ENCODE measurements around the gene STX11. TPM values are rescaled to one million over a fixed set of nuclear protein-coding genes. Genes with fewer than 3 reads are reported as not detected.

The STX11 gene
- total RNA-seq, 4 donors from 2014 or later, result 23.9 to 61.1 (median 31.8) TPM

GRCh38 chr6:144171406-144171805 lies 21.1 kb downstream of the STX11 start:
- no peaks in the 10 kb centered on the region for H3K27me3 ChIP-seq
- DNase-seq, result peak; percentile 5 to 18
- WGBS, 2 donors, result 45 to 57% methylated on average over 3 of the region's 3 CpGs
- no peaks in the 10 kb centered on the region for H3K9me3 ChIP-seq
- H3K27ac ChIP-seq, result no peak overlapping the region
- H3K4me1 ChIP-seq, result peaks cover 0 to 7% of the 10 kb centered on the region in 2 donors
- intact Hi-C loops (cut with DNase I), result no loop called here
- no peaks in the 10 kb centered on the region for H3K36me3 ChIP-seq
- TF ChIP-seq POLR2A (IDR thresholded peaks at IDR 0.05), result no peak
- no peak for TF ChIP-seq CTCF (IDR thresholded peaks at IDR 0.05)
- no peak overlapping the region for H3K4me3 ChIP-seq (replicated peaks in 1 of 3)

- TF ChIP-seq CTCF (IDR thresholded peaks at IDR 0.05) (no peak), POLR2A (IDR thresholded peaks at IDR 0.05) (no peak)
- no peak overlapping the region for H3K4me3 ChIP-seq (replicated peaks in 1 of 3)
- H3K36me3 ChIP-seq, result no peaks in the 10 kb centered on the region
- no peaks in the 10 kb centered on the region for H3K27me3 ChIP-seq
- WGBS, 2 donors, result 95 to 97% methylated on average over 5 of the region's 5 CpGs
- peaks cover 0 to 7% of the 10 kb centered on the region in 2 donors for H3K4me1 ChIP-seq
- no peak overlapping the region for H3K27ac ChIP-seq
- no peak for DNase-seq
- H3K9me3 ChIP-seq, result no peaks in the 10 kb centered on the region
- intact Hi-C loops (cut with DNase I), result no loop called here
Observed at GRCh38 chr6:144174006-144174405, 23.7 kb downstream of the STX11 start.

- Histone ChIP-seq H3K27me3 (no peaks in the 10 kb centered on the region), H3K36me3 (no peaks in the 10 kb centered on the region), H3K4me1 (peaks cover 0 to 1% of the 10 kb centered on the region in 2 donors), H3K27ac (no peak overlapping the region), H3K9me3 (no peaks in the 10 kb centered on the region), H3K4me3 (replicated peaks in 1 of 3) (no peak overlapping the region)
- 88 to 90% methylated on average over 5 of the region's 5 CpGs for WGBS, 2 donors
- TF ChIP-seq CTCF (IDR thresholded peaks at IDR 0.05), result no peak
- no peak for TF ChIP-seq POLR2A (IDR thresholded peaks at IDR 0.05)
- DNase-seq, result no peak
- intact Hi-C loops (cut with DNase I), result no loop called here
Observed at GRCh38 chr6:144176043-144176442, 25.7 kb downstream of the STX11 start.

GRCh38 chr6:144177726-144178125 lies 27.4 kb downstream of the STX11 start:
- WGBS, 2 donors, result 73 to 92% methylated on average over 3 of the region's 3 CpGs
- intact Hi-C loops (cut with DNase I), result no loop called here
- Histone ChIP-seq H3K36me3 (no peaks in the 10 kb centered on the region), H3K27ac (no peak overlapping the region), H3K9me3 (no peaks in the 10 kb centered on the region), H3K27me3 (no peaks in the 10 kb centered on the region), H3K4me1 (no peaks in the 10 kb centered on the region), H3K4me3 (replicated peaks in 1 of 3) (no peak overlapping the region)
- no peak for DNase-seq
- TF ChIP-seq POLR2A (IDR thresholded peaks at IDR 0.05) (no peak), CTCF (IDR thresholded peaks at IDR 0.05) (no peak)

GRCh38 chr6:144178323-144178722 lies 28.0 kb downstream of the STX11 start:
- TF ChIP-seq CTCF (IDR thresholded peaks at IDR 0.05) (no peak), POLR2A (IDR thresholded peaks at IDR 0.05) (no peak)
- Histone ChIP-seq H3K4me1 (no peaks in the 10 kb centered on the region), H3K27ac (no peak overlapping the region), H3K36me3 (no peaks in the 10 kb centered on the region), H3K4me3 (replicated peaks in 1 of 3) (no peak overlapping the region), H3K27me3 (no peaks in the 10 kb centered on the region), H3K9me3 (no peaks in the 10 kb centered on the region)
- intact Hi-C loops (cut with DNase I), result no loop called here
- DNase-seq, result no peak
- 87 to 97% methylated on average over 3 of the region's 3 CpGs for WGBS, 2 donors
